Stomach (tissue), 19 donors: ENCODE measurements around the gene NSD2. TPM values are rescaled to one million over a fixed set of nuclear protein-coding genes. Genes with fewer than 3 reads are reported as not detected.

Experiments used
- DNase-seq, 2 donors: peaks; one replicate each; pipeline versions ENCODE4 v3.0.0 to v3.0.0-alpha.2; 2013 to 2019
- H3K27ac ChIP-seq, 5 donors: fragments of 200-600 bp in 4 of 5; sonication (generic) in 4 of 5; one replicate each; pipeline ENCODE4 v1.5.1; 2013 to 2019; ENCODE audit warnings: mild to moderate bottlenecking in 1 of 5, moderate library complexity in 1 of 5
- H3K27me3 ChIP-seq, 3 donors: fragments of 200-600 bp; sonication (generic); one replicate each; pipeline ENCODE4 v1.5.1; 2017 to 2019; ENCODE audit warnings: mixed run types in 1 of 3
- H3K36me3 ChIP-seq, 4 donors: fragments of 200-600 bp; sonication (generic); 1 replicate in 3 of 4; 2 replicates in 1 of 4; pipeline ENCODE4 v1.5.1; 2016 to 2019
- H3K4me1 ChIP-seq, 4 donors: fragments of 200-600 bp; sonication (generic); one replicate each; pipeline ENCODE4 v1.5.1; 2016 to 2019
- H3K4me3 ChIP-seq, 4 donors: fragments of 200-600 bp; sonication (generic) in 3 of 4; one replicate each; pipeline ENCODE4 v1.5.1; 2016 to 2019; ENCODE audit warnings: mild to moderate bottlenecking in 1 of 4
- H3K9me3 ChIP-seq, 4 donors: fragments of 200-600 bp; sonication (generic); one replicate each; pipeline ENCODE4 v1.5.1; 2016 to 2019
- CTCF ChIP-seq, 7 experiments: fragments of 450-650 bp in 4 of 7; fragments of 200-600 bp in 3 of 7; sonication (generic) in 3 of 7; IDR thresholded peaks; one replicate each; pipeline ENCODE4 v1.5.1; 2016 to 2019; ENCODE audit warnings: antibody characterized with exemption in 7 of 7, control low read depth in 2 of 7, mild to moderate bottlenecking in 1 of 7
- EP300 ChIP-seq: sonication (generic); formaldehyde crosslinking; IDR thresholded peaks from one replicate; pipeline ENCODE4 v1.6.1; 2017; ENCODE audit warnings: antibody characterized with exemption
- POLR2A ChIP-seq, 4 donors: fragments of 450-650 bp; IDR thresholded peaks; one replicate each; pipeline ENCODE4 v1.6.1; 2016; ENCODE audit warnings: antibody characterized with exemption in 4 of 4, control low read depth in 2 of 4, mild to moderate bottlenecking in 1 of 4, moderate library complexity in 1 of 4
- POLR2AphosphoS5 ChIP-seq, 3 donors: sonication (generic); formaldehyde crosslinking; IDR thresholded peaks; one replicate each; pipeline ENCODE4 v1.6.1; 2016; ENCODE audit warnings: antibody characterized with exemption in 3 of 3
- WGBS, 5 donors: extraction: QIAGEN DNeasy Blood & Tissue Kit in 3 of 5; methylation state at CpG; one replicate each; pipeline versions ENCODE4 v1.1.5 to v1.1.7; 2013 to 2018; 5-methylcytosine and 5-hydroxymethylcytosine counted together
- intact Hi-C: fragments of 100-400 bp; cut with DNase I; formaldehyde crosslinking; loops from one replicate; pipeline ENCODE4 v1.15.1; 2023; ENCODE audit warnings: low total_unique reads
- long read RNA-seq, 10 donors: transcript quantifications; one replicate each; lab custom pipeline, GENCODE V29; 2026
- polyA plus RNA-seq, 3 donors: library from polyadenylated mRNA; stranded (reverse); fragments of 200-250 nt; gene quantifications; one replicate each; pipeline ENCODE4 v1.2.3, GENCODE V29; 2013
- total RNA-seq, 5 donors: library from RNA; depleted of rRNA; stranded (reverse); fragments of >200 nt; gene quantifications; one replicate each; pipeline versions ENCODE4 v1.1.0 to v1.2.3, GENCODE V29; 2014 to 2016
- donor health status: healthy with polysubstance abuse.
- donor health status: Bipolar disorder and iron deficiency.
- donor health status: healthy.

Gene NSD2
- total RNA-seq (100 to 1,000 TPM in 2 of 5 donors, 10 to 100 TPM in 3; 55.6 to 176 (median 66.1) TPM), polyA plus RNA-seq (10 to 100 TPM in 1 of 3 donors, 1 to 10 TPM in 2; 4.9 to 10.5 (median 9.4) TPM)
- long read RNA-seq, donor 1, partial matches to known transcripts: 0 of 1 reads
- long read RNA-seq, donor 1, other reads (novel, unspliced or antisense): 0 of 1 reads
- long read RNA-seq, donor 2: 0 reads
- long read RNA-seq, donor 3, full-length matches to known transcripts: 4 of 4 reads
- long read RNA-seq, donor 3, partial matches to known transcripts: 0 of 4 reads
- long read RNA-seq, donor 3, other reads (novel, unspliced or antisense): 0 of 4 reads
- long read RNA-seq, donor 4: 0 reads
- long read RNA-seq, donor 5, partial matches to known transcripts: 5 of 6 reads
- long read RNA-seq, donor 5, other reads (novel, unspliced or antisense): 0 of 6 reads
- long read RNA-seq, donor 6: 0 reads
- long read RNA-seq, donor 7, full-length matches to known transcripts: 2 of 2 reads
- long read RNA-seq, donor 7, partial matches to known transcripts: 0 of 2 reads
- long read RNA-seq, donor 7, other reads (novel, unspliced or antisense): 0 of 2 reads
- long read RNA-seq, donor 8, full-length matches to known transcripts: 3 of 3 reads
- long read RNA-seq, donor 8, partial matches to known transcripts: 0 of 3 reads
- long read RNA-seq, donor 8, other reads (novel, unspliced or antisense): 0 of 3 reads
- long read RNA-seq, donor 9, partial matches to known transcripts: 0 of 1 reads
- long read RNA-seq, donor 9, other reads (novel, unspliced or antisense): 0 of 1 reads
- long read RNA-seq, donor 10: 0 reads

- 0 to 1% (median 0%) methylated on average over 37 to 133 of the region's 155 CpGs; no CpG with 5 or more reads in 1 of the 5 donors for WGBS, 5 donors
- intact Hi-C loops: no loop called here
- TF ChIP-seq POLR2A (IDR thresholded peaks at IDR 0.05): peak in 1 of 4 donors; percentile 39
- TF ChIP-seq CTCF (IDR thresholded peaks at IDR 0.05): no peak
- TF ChIP-seq POLR2AphosphoS5 (IDR thresholded peaks at IDR 0.05): peak; percentile 11 to 86 (median 86)
- TF ChIP-seq EP300: no peak
- Histone ChIP-seq H3K27ac (peak within 1 kb of the TSS; percentile 98 to 100 (median 100)), H3K36me3 (no peaks in the 10 kb centered on the region), H3K9me3 (no peaks in the 10 kb centered on the region), H3K4me1 (peaks cover 22 to 55% (median 43%) of the 10 kb centered on the region in 4 donors), H3K4me3 (peak within 1 kb of the TSS; percentile 86 to 99 (median 94)), H3K27me3 (peaks cover 0 to 12% (median 0%) of the 10 kb centered on the region in 3 donors)
- peak; percentile 93 to 96 for DNase-seq
Measured at GRCh38 chr4:1870578-1871443, at the start of gene NSD2. TSS of gene NSD2 (plus strand) at chr4:1871393. CDS start at chr4:1900655, 29,262 bp downstream.

- no peak for TF ChIP-seq POLR2A (IDR thresholded peaks at IDR 0.05)
- no peak for TF ChIP-seq CTCF (IDR thresholded peaks at IDR 0.05)
- no peak for TF ChIP-seq EP300
- no peak for TF ChIP-seq POLR2AphosphoS5 (IDR thresholded peaks at IDR 0.05)
- no peak overlapping the region for H3K27ac ChIP-seq
- H3K9me3 ChIP-seq: no peaks in the 10 kb centered on the region
- no peak overlapping the region for H3K4me3 ChIP-seq
- intact Hi-C loops: no loop called here
- no peak for DNase-seq
- peaks cover 80 to 100% (median 99%) of the 10 kb centered on the region in 4 donors for H3K36me3 ChIP-seq
- H3K27me3 ChIP-seq: no peaks in the 10 kb centered on the region
- peaks cover 0 to 8% (median 6%) of the 10 kb centered on the region in 4 donors for H3K4me1 ChIP-seq
- 94 to 98% (median 97%) methylated on average over 16 to 18 of the region's 18 CpGs for WGBS, 5 donors
Measured at GRCh38 chr4:1821679-1822567, 49.3 kb upstream of the NSD2 start.

- no peak for TF ChIP-seq POLR2AphosphoS5 (IDR thresholded peaks at IDR 0.05)
- no peak for TF ChIP-seq CTCF (IDR thresholded peaks at IDR 0.05)
- no peak for TF ChIP-seq EP300
- TF ChIP-seq POLR2A (IDR thresholded peaks at IDR 0.05): no peak
- peaks cover 72 to 92% (median 91%) of the 10 kb centered on the region in 4 donors for H3K36me3 ChIP-seq
- 89 to 94% (median 93%) methylated on average over 25 to 37 of the region's 37 CpGs for whole genome bisulfite sequencing, 5 donors
Measured at GRCh38 chr4:1822568-1823544, 48.3 kb upstream of the NSD2 start.

More at GRCh38 chr4:1822568-1823544, 48.3 kb upstream of the NSD2 start:
- no peak for DNase-seq
- no peaks in the 10 kb centered on the region for H3K27me3 ChIP-seq
- H3K4me3 ChIP-seq: no peak overlapping the region
- intact Hi-C loops: no loop called here
- peaks cover 0 to 8% (median 6%) of the 10 kb centered on the region in 4 donors for H3K4me1 ChIP-seq
- H3K27ac ChIP-seq: no peak overlapping the region
- H3K9me3 ChIP-seq: no peaks in the 10 kb centered on the region
